ENCODE measurements around the gene EMX1. TPM values are rescaled to one million over a fixed set of nuclear protein-coding genes. Genes with fewer than 3 reads are reported as not detected.

EMX1 gene
- total RNA-seq, 1 donor from 2014 or later = not detected

GRCh38 chr2:72927619-72928550, 10.6 kb downstream of the EMX1 start:
- Histone ChIP-seq H3K27ac (no peak overlapping the region), H3K9me3 (no peaks in the 10 kb centered on the region), H3K4me1 (peaks cover 16% of the 10 kb centered on the region), H3K4me3 (no peak overlapping the region), H3K36me3 (no peaks in the 10 kb centered on the region), H3K27me3 (ENCODE audit: low read depth) (peaks cover 76% of the 10 kb centered on the region)
- no peak for ATAC-seq
- intact Hi-C loops (cut with DNase I) = no loop called here
- DNase-seq = no peak
- no peak for TF ChIP-seq CTCF (IDR thresholded peaks at IDR 0.05)

GRCh38 chr2:72929010-72929409, 11.7 kb downstream of the EMX1 start:
- peaks cover 11% of the 10 kb centered on the region for H3K4me1 ChIP-seq
- H3K4me3 ChIP-seq = no peak overlapping the region
- intact Hi-C loops (cut with DNase I) = no loop called here
- DNase-seq (no peak), ATAC-seq (no peak)
- H3K9me3 ChIP-seq = no peaks in the 10 kb centered on the region
- no peak for TF ChIP-seq CTCF (IDR thresholded peaks at IDR 0.05)
- H3K27me3 ChIP-seq (ENCODE audit: low read depth) = peaks cover 67% of the 10 kb centered on the region
- H3K27ac ChIP-seq = no peak overlapping the region
- no peaks in the 10 kb centered on the region for H3K36me3 ChIP-seq

DNA sequence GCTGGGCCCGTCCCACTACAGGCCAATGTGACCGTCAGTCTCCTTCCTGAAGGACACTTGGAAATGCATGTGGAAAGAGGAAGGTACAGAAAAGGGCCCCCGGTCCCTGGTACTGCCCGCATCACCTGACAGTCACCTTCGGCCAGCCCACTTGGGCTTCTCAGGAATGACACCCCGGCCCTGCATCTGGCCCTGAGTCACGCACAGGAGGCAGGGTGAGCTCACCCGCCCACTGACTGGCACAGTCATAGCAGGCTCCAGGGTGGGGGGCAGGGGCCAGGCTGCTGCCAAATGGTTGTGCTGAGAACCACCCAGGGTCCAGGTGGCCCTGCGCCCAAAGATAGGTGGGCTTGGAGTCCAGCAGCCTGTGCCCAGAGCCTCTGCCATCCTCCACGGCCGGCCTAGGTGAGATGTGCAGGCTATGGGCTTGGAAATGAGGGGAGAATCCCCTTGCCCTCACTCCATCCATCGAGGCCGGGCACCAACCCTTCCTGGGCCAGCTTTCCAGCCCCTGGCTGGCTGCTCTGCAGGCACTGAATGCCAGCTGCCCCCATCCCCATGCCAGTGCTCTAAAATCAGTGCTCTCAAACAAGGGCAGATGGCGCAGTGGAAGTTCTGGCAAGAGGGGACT, 14.1 kb downstream of the EMX1 start:
- no peak overlapping the region for H3K4me3 ChIP-seq
- no peaks in the 10 kb centered on the region for H3K4me1 ChIP-seq
- ATAC-seq = no peak
- no peak overlapping the region for H3K27ac ChIP-seq
- peaks cover 46% of the 10 kb centered on the region for H3K27me3 ChIP-seq (ENCODE audit: low read depth)
- no peak for DNase-seq
- no peaks in the 10 kb centered on the region for H3K36me3 ChIP-seq
- no peaks in the 10 kb centered on the region for H3K9me3 ChIP-seq
- no peak for TF ChIP-seq CTCF (IDR thresholded peaks at IDR 0.05)
- intact Hi-C loops (cut with DNase I) = no loop called here

- no peak for TF ChIP-seq CTCF (IDR thresholded peaks at IDR 0.05)
- DNase-seq (no peak), ATAC-seq (no peak)
- peaks cover 38% of the 10 kb centered on the region for H3K27me3 ChIP-seq (ENCODE audit: low read depth)
- no peaks in the 10 kb centered on the region for H3K4me1 ChIP-seq
- no peak overlapping the region for H3K27ac ChIP-seq
- intact Hi-C loops (cut with DNase I) = no loop called here
- H3K36me3 ChIP-seq = no peaks in the 10 kb centered on the region
- no peaks in the 10 kb centered on the region for H3K9me3 ChIP-seq
- H3K4me3 ChIP-seq = no peak overlapping the region
These were observed 14.9 kb downstream of the EMX1 start for GRCh38 chr2:72932045-72932740.

DNA sequence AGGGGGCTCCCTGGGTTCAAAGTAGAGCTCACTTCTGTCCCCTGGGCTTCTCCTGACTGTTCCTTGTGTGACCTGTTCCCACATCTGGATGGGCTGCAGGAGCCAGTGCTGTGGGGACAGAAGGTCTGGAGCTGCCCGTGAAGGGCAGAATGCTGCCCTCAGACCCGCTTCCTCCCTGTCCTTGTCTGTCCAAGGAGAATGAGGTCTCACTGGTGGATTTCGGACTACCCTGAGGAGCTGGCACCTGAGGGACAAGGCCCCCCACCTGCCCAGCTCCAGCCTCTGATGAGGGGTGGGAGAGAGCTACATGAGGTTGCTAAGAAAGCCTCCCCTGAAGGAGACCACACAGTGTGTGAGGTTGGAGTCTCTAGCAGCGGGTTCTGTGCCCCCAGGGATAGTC, 15.5 kb downstream of the EMX1 start:
- H3K27me3 ChIP-seq (ENCODE audit: low read depth) = peaks cover 32% of the 10 kb centered on the region
- H3K4me1 ChIP-seq = no peaks in the 10 kb centered on the region
- no peak for TF ChIP-seq CTCF (IDR thresholded peaks at IDR 0.05)
- intact Hi-C loops (cut with DNase I) = no loop called here
- H3K36me3 ChIP-seq = no peaks in the 10 kb centered on the region
- DNase-seq = no peak
- ATAC-seq = no peak
- no peaks in the 10 kb centered on the region for H3K9me3 ChIP-seq
- H3K4me3 ChIP-seq = no peak overlapping the region
- no peak overlapping the region for H3K27ac ChIP-seq
